ENCODE data around the gene CEP152.

DNA sequence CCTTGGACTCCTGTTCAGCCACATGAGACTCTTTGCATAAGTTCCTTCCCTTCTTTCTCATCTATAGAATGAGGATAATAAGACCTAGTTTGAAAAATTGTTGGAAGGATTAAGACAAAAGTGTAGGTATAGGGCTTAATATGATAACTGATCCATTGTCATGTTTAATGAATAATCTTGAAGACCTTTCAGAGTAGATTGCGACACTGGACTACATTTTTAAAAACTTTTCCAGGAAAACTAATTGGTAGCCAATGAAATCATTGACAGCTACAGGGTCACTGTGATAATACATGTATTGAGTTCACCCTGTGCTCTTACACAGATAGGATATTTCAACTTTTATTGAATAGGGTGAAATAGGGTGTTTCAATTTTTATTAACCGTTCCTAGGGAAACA is 86.9 kb downstream of the CEP152 start:
- TF ChIP-seq, protein P1, sequence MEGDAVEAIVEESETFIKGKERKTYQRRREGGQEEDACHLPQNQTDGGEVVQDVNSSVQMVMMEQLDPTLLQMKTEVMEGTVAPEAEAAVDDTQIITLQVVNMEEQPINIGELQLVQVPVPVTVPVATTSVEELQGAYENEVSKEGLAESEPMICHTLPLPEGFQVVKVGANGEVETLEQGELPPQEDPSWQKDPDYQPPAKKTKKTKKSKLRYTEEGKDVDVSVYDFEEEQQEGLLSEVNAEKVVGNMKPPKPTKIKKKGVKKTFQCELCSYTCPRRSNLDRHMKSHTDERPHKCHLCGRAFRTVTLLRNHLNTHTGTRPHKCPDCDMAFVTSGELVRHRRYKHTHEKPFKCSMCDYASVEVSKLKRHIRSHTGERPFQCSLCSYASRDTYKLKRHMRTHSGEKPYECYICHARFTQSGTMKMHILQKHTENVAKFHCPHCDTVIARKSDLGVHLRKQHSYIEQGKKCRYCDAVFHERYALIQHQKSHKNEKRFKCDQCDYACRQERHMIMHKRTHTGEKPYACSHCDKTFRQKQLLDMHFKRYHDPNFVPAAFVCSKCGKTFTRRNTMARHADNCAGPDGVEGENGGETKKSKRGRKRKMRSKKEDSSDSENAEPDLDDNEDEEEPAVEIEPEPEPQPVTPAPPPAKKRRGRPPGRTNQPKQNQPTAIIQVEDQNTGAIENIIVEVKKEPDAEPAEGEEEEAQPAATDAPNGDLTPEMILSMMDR (IDR thresholded peaks at IDR 0.05): no peak
- no peak for TF ChIP-seq POLR2AphosphoS5 (IDR thresholded peaks at IDR 0.05; ENCODE audit: low read depth, low read length)
